GM23338 (cell line): ENCODE data around the gene SMIM45.

ENCODE experiments used
- ATAC-seq: fragments of 200-7000 bp; cut with Tn5 transposase; 3 replicates; pipeline ENCODE4 v1.9.1; 2020
- DNase-seq: peaks from one replicate; pipeline ENCODE4 v3.0.0-alpha.2; 2015; ENCODE audit warnings: low spot score
- H2AFZ ChIP-seq: fragments of 200-600 bp; sonication (generic); 2 replicates; pipeline ENCODE4 v1.8.0; 2016; ENCODE audit warnings: antibody characterized with exemption, mild to moderate bottlenecking, moderate library complexity
- H3F3A ChIP-seq: fragments of 200-600 bp; sonication (generic); replicated peaks from 2 replicates; pipeline ENCODE4 v1.8.0; 2017; ENCODE audit warnings: antibody characterized with exemption, mixed run types, low read depth
- H3K27ac ChIP-seq: fragments of 200-600 bp; sonication (generic); 2 replicates; pipeline ENCODE4 v1.6.1; 2016; ENCODE audit warnings: low read depth
- H3K27me3 ChIP-seq: fragments of 200-600 bp; sonication (generic); 2 replicates; pipeline ENCODE4 v1.8.0; 2016; ENCODE audit warnings: mild to moderate bottlenecking, mixed run types, moderate library complexity; ENCODE audit not compliant: insufficient read depth
- H3K36me3 ChIP-seq: fragments of 200-600 bp; sonication (generic); 2 replicates; pipeline ENCODE4 v1.8.0; 2016; ENCODE audit warnings: mild to moderate bottlenecking; ENCODE audit not compliant: insufficient read depth
- H3K4me1 ChIP-seq: fragments of 200-600 bp; sonication (generic); 2 replicates; pipeline ENCODE4 v1.8.0; 2016; ENCODE audit warnings: mild to moderate bottlenecking, moderate library complexity; ENCODE audit not compliant: insufficient read depth
- H3K4me2 ChIP-seq: fragments of 200-600 bp; sonication (generic); 2 replicates; pipeline ENCODE4 v1.7.1; 2017; ENCODE audit warnings: mixed run types
- H3K4me3 ChIP-seq: fragments of 200-600 bp; sonication (generic); 2 replicates; pipeline ENCODE4 v1.6.1; 2016; ENCODE audit warnings: mixed run types
- H3K79me2 ChIP-seq: fragments of 200-600 bp; sonication (generic); replicated peaks from 2 replicates; pipeline ENCODE4 v1.8.0; 2017; ENCODE audit warnings: mild to moderate bottlenecking; ENCODE audit not compliant: insufficient read depth
- H3K9me2 ChIP-seq: fragments of 200-600 bp; sonication (generic); 2 replicates; pipeline ENCODE4 v1.8.0; 2017; ENCODE audit not compliant: insufficient read depth
- H4K20me1 ChIP-seq: fragments of 200-600 bp; sonication (generic); replicated peaks from 2 replicates; pipeline ENCODE4 v1.8.0; 2017; ENCODE audit warnings: mild to moderate bottlenecking; ENCODE audit not compliant: insufficient read depth
- H3K27ac Mint-ChIP-seq: 2 replicates; pipeline ENCODE4 v1.8.0; 2020; ENCODE audit warnings: inconsistent platforms, mild to moderate bottlenecking, moderate library complexity, mixed read lengths
- H3K27me3 Mint-ChIP-seq: 3 replicates; pipeline ENCODE4 v1.8.0; 2022; ENCODE audit warnings: low read depth, mild to moderate bottlenecking, moderate library complexity, mixed read lengths, inconsistent platforms; ENCODE audit not compliant: insufficient read depth, poor library complexity
- H3K36me3 Mint-ChIP-seq: 3 replicates; pipeline ENCODE4 v1.8.0; 2021; ENCODE audit warnings: low read depth, mild to moderate bottlenecking, inconsistent platforms, moderate library complexity, mixed read lengths
- H3K4me1 Mint-ChIP-seq: 3 replicates; pipeline ENCODE4 v1.8.0; 2020; ENCODE audit warnings: mild to moderate bottlenecking, inconsistent platforms, mixed read lengths
- H3K4me3 Mint-ChIP-seq: 3 replicates; pipeline ENCODE4 v1.8.0; 2021; ENCODE audit warnings: moderate library complexity, mild to moderate bottlenecking, inconsistent platforms, mixed read lengths
- H3K9me3 Mint-ChIP-seq: 3 replicates; pipeline ENCODE4 v1.8.0; 2020; ENCODE audit warnings: moderate library complexity, mild to moderate bottlenecking, inconsistent platforms, mixed read lengths
- CREB1 ChIP-seq: fragments of 250-450 bp; sonication (Bioruptor Pico); IDR thresholded peaks from 2 replicates; pipeline ENCODE4 v1.5.0; 2020; ENCODE audit warnings: low read depth, mild to moderate bottlenecking, moderate library complexity
- CTCF ChIP-seq, 2 experiments: fragments of 200-600 bp in 1 of 2; sonication (generic) in 1 of 2; conservative IDR thresholded peaks; 2 replicates each; pipeline versions ENCODE4 v1.5.1 to v1.6.1; 2016 to 2017; ENCODE audit warnings: antibody characterized with exemption in 2 of 2, low read depth in 2 of 2, mild to moderate bottlenecking in 2 of 2, moderate library complexity in 1 of 2
- ETS1 ChIP-seq: IDR thresholded peaks from 2 replicates; pipeline ENCODE4 v1.6.1; 2016; ENCODE audit warnings: antibody characterized with exemption
- EZH2 ChIP-seq: fragments of 200-600 bp; sonication (generic); IDR thresholded peaks from one replicate; pipeline ENCODE4 v1.8.0; 2017; ENCODE audit warnings: antibody characterized with exemption, mild to moderate bottlenecking, low read depth; ENCODE audit not compliant: unreplicated experiment
- EZH2phosphoT487 ChIP-seq: fragments of 200-600 bp; sonication (generic); IDR thresholded peaks from one replicate; pipeline ENCODE4 v1.8.1; 2018; ENCODE audit warnings: antibody characterized with exemption; ENCODE audit not compliant: unreplicated experiment
- JUNB ChIP-seq: IDR thresholded peaks from one replicate; pipeline ENCODE4 v1.6.1; 2016; ENCODE audit warnings: antibody characterized with exemption; ENCODE audit not compliant: unreplicated experiment
- NANOG ChIP-seq: IDR thresholded peaks from 2 replicates; pipeline ENCODE4 v1.6.1; 2016; ENCODE audit warnings: antibody characterized with exemption, borderline replicate concordance
- POLR2AphosphoS5 ChIP-seq: IDR thresholded peaks from 2 replicates; pipeline ENCODE4 v1.6.1; 2016; ENCODE audit warnings: antibody characterized with exemption, low read depth
- REST ChIP-seq: IDR thresholded peaks from one replicate; pipeline ENCODE4 v1.6.1; 2018; ENCODE audit warnings: antibody characterized with exemption; ENCODE audit not compliant: unreplicated experiment
- STAT1 ChIP-seq: IDR thresholded peaks from one replicate; pipeline ENCODE4 v1.6.1; 2016; ENCODE audit warnings: antibody characterized with exemption; ENCODE audit not compliant: unreplicated experiment
- ZNF114 ChIP-seq: fragments of 250-450 bp; sonication (Bioruptor Pico); IDR thresholded peaks from 2 replicates; pipeline ENCODE4 v1.5.0; 2020; ENCODE audit warnings: mild to moderate bottlenecking, moderate library complexity
- ZNF331 ChIP-seq: fragments of 250-450 bp; sonication (Bioruptor Pico); IDR thresholded peaks from 2 replicates; pipeline ENCODE4 v1.5.0; 2020; ENCODE audit warnings: low read depth, mild to moderate bottlenecking, moderate library complexity
- ZNF462 ChIP-seq: fragments of 250-450 bp; sonication (Bioruptor Pico); IDR thresholded peaks from 2 replicates; pipeline ENCODE4 v1.5.0; 2020; ENCODE audit warnings: mild to moderate bottlenecking, moderate library complexity

The SMIM45 gene

GRCh38 chr22:41971431-41971830 is 19.5 kb downstream of the SMIM45 start:
- no peaks in the 10 kb centered on the region; the same call in 1 of the 2 replicates for H3K4me1 ChIP-seq
- no peak overlapping the region for H3K4me3 Mint-ChIP-seq
- no peaks in the 10 kb centered on the region for H4K20me1 ChIP-seq
- peaks cover 35% of the 10 kb centered on the region for H3K27me3 Mint-ChIP-seq
- DNase-seq = no peak
- peaks cover 30% of the 10 kb centered on the region for H3K27me3 ChIP-seq
- no peaks in the 10 kb centered on the region for H3K36me3 Mint-ChIP-seq
- ATAC-seq = no peak
- peaks cover 2% of the 10 kb centered on the region; the same call in 1 of the 3 replicates for H3K9me3 Mint-ChIP-seq
- no peaks in the 10 kb centered on the region for H3K9me2 ChIP-seq
- no peak overlapping the region for H2AFZ ChIP-seq
- H3K4me2 ChIP-seq = no peak overlapping the region
- no peaks in the 10 kb centered on the region for H3K36me3 ChIP-seq
- no peak overlapping the region for H3K27ac ChIP-seq
- H3K4me1 Mint-ChIP-seq = peaks cover 14% of the 10 kb centered on the region
- no peak for TF ChIP-seq EZH2
- no peak for TF ChIP-seq ETS1
- TF ChIP-seq ZNF114 (CRISPR knock-in tag) = no peak
- no peak for TF ChIP-seq ZNF462
- TF ChIP-seq ZNF331 (CRISPR knock-in tag) = no peak
- no peak for TF ChIP-seq REST
- no peak for TF ChIP-seq NANOG
- no peak for TF ChIP-seq POLR2AphosphoS5
- TF ChIP-seq CREB1 = no peak
- TF ChIP-seq CTCF (conservative IDR thresholded peaks at IDR 0.05; ENCODE audit: low read depth in 2 of 2) = no peak
- TF ChIP-seq STAT1 = no peak
- no peak for TF ChIP-seq JUNB
- TF ChIP-seq EZH2phosphoT487 = no peak
- no peak overlapping the region for H3K27ac Mint-ChIP-seq
- no peaks in the 10 kb centered on the region for H3K79me2 ChIP-seq
- H3K4me3 ChIP-seq = no peak overlapping the region
- H3F3A ChIP-seq = 0 out of 2 replicates have a peak, but pooled peaks cover 4% of the 10 kb centered on the region
